Activated B cell treated with CpG ODN at 0.5 μM for 24 hours (primary cell): Measurements from ENCODE around the gene SND1. TPM values are rescaled to one million over a fixed set of nuclear protein-coding genes. Genes with fewer than 3 reads are reported as not detected.

Experiments
- ATAC-seq: fragments of 200-7000 bp; cut with Tn5 transposase; one replicate; pipeline ENCODE4 v1.10.0; 2021; ENCODE audit warnings: low read depth, mild to moderate bottlenecking, moderate library complexity
- CTCF ChIA-PET: fragments of 350-600 bp; sonication (Branson Sonifier 250); formaldehyde crosslinking; loops from one replicate; lab custom pipeline; 2021; ENCODE audit warnings: antibody characterized with exemption; lab: Charles Lee
- POLR2A ChIA-PET: fragments of 350-600 bp; sonication (Branson Sonifier 250); formaldehyde crosslinking; loops from one replicate; lab custom pipeline; 2021; ENCODE audit warnings: antibody characterized with exemption; lab: Charles Lee
- DNase-seq: peaks from one replicate; pipeline ENCODE4 v3.0.0; 2022
- H3K27ac Mint-ChIP-seq: one replicate; pipeline ENCODE4 v1.8.0; 2020; ENCODE audit warnings: mixed read lengths
- H3K27me3 Mint-ChIP-seq: one replicate; pipeline ENCODE4 v1.8.0; 2021; ENCODE audit warnings: mixed read lengths
- H3K36me3 Mint-ChIP-seq: one replicate; pipeline ENCODE4 v1.8.0; 2021; ENCODE audit warnings: low read depth, mixed read lengths
- H3K4me1 Mint-ChIP-seq: one replicate; pipeline ENCODE4 v1.8.0; 2021; ENCODE audit warnings: mixed read lengths
- H3K4me3 Mint-ChIP-seq: one replicate; pipeline ENCODE4 v1.8.0; 2020; ENCODE audit warnings: mild to moderate bottlenecking, mixed read lengths
- H3K9me3 Mint-ChIP-seq: one replicate; pipeline ENCODE4 v1.8.0; 2020; ENCODE audit warnings: mixed read lengths
- intact Hi-C: fragments of 100-400 bp; cut with micrococcal nuclease; formaldehyde crosslinking; loops from one replicate; pipeline ENCODE4 v1.15.1; 2024
- total RNA-seq: library from RNA; stranded (reverse); gene quantifications from 2 replicates; pipeline ENCODE4 v1.2.3, GENCODE V29; 2022
- TF ChIP-seq, protein P1 (sequence below): fragments of 200-600 bp; IDR thresholded peaks from one replicate; pipeline ENCODE4 v1.8.0; 2022; ENCODE audit warnings: antibody characterized with exemption, mild to moderate bottlenecking

SND1 gene
- total RNA-seq, 1 donor from 2014 or later = 215 TPM

DNA sequence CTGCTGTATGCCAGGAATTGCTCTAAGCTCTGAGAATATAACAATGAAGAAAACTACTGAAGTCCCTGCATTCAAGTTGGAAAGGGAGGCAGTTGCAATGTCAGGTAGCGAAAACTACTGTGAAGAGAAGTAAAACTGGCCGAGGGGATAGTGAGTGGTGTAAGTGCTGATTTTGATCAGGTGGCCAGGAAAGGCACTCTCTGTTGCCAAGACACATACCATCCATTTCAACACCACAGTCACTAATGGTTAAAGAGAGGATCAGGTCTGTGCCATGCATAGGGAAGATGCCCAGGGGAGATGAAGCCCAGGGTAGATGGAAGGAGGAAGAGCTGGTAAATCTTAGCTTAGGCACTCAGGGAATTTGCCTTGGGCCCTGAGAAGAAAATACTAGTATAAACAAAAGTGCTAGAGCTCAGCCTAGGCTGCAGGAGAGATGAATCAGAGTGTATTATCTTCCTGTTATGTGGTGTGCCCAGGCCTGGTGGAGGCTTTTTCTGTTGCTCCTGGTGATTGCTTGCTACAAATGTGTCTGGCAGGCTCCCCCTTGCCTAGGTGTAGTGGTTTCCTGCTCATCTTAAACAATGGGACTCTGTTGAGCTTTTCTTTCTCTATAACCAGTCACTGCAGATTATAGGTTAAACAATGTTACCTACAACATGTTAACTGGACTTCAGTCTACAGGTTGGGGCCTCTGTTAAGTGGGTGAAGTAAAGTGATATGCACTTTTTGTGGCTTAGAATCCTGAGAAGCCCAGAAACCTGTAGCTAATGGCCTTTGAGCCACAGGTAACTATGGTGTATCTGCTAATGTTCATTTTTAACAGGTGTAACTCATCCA is 253.7 kb downstream of the SND1 start:
- DNase-seq (no peak), ATAC-seq (no peak)
- Mint-ChIP-seq H3K4me1 (peaks cover 49% of the 10 kb centered on the region), H3K4me3 (no peak overlapping the region), H3K36me3 (peaks cover 27% of the 10 kb centered on the region), H3K27ac (no peak overlapping the region), H3K9me3 (no peaks in the 10 kb centered on the region), H3K27me3 (no peaks in the 10 kb centered on the region)
- ChIA-PET CTCF (no interaction called here), POLR2A (no interaction called here)
- TF ChIP-seq, protein P1, sequence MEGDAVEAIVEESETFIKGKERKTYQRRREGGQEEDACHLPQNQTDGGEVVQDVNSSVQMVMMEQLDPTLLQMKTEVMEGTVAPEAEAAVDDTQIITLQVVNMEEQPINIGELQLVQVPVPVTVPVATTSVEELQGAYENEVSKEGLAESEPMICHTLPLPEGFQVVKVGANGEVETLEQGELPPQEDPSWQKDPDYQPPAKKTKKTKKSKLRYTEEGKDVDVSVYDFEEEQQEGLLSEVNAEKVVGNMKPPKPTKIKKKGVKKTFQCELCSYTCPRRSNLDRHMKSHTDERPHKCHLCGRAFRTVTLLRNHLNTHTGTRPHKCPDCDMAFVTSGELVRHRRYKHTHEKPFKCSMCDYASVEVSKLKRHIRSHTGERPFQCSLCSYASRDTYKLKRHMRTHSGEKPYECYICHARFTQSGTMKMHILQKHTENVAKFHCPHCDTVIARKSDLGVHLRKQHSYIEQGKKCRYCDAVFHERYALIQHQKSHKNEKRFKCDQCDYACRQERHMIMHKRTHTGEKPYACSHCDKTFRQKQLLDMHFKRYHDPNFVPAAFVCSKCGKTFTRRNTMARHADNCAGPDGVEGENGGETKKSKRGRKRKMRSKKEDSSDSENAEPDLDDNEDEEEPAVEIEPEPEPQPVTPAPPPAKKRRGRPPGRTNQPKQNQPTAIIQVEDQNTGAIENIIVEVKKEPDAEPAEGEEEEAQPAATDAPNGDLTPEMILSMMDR = no peak
- intact Hi-C loops = no loop called here

DNA sequence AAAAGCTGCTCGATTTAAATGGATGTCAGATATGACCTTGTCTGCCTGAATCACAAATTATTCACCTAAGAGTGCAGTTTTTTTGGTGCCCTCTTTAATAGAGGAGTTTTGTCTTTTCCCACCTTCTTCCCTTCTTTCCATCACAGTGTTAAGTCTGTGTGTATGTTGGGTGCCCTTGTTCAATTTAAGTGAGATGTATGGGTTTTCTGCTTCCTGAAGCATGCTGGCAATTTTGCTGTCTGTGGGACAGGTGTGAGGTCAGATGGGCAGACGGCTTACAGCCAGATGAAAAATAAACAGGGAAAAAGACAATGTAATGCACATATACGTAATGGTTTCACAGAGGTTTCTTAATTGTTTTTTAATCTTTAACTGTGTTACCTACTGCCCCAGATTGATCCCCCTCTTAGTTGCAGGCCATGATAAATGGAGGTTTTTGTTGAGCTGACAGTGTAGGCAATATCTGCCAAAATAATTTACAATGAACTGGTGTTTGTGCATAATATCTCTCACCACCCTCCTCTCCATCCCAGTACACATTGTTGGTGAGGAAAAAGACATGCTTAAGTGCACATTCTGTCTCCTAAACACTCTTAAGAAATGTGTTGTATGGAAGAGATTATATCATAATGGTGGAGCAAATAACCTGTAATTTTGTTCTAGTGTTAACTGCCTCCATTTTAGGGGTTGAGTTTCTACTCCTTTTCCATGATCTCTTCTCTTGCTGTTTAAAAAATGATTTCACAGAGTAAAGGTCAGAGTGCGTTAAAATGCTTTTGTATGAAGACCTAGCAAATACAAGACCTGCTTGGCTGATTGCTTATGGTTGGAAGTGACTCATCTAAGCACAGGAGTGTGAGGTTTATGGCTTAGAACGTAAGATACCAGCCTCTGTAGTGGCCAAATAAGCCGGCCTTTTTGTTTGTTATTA is 255.4 kb downstream of the SND1 start:
- CTCF ChIA-PET = no interaction called here
- Mint-ChIP-seq H3K4me1 (peaks cover 47% of the 10 kb centered on the region), H3K9me3 (no peaks in the 10 kb centered on the region), H3K27me3 (no peaks in the 10 kb centered on the region), H3K36me3 (peaks cover 29% of the 10 kb centered on the region), H3K4me3 (no peak overlapping the region), H3K27ac (no peak overlapping the region)
- ATAC-seq (no peak), DNase-seq (no peak)
- TF ChIP-seq, protein P1 = no peak
- POLR2A ChIA-PET = no interaction called here
- intact Hi-C loops = no loop called here

DNA sequence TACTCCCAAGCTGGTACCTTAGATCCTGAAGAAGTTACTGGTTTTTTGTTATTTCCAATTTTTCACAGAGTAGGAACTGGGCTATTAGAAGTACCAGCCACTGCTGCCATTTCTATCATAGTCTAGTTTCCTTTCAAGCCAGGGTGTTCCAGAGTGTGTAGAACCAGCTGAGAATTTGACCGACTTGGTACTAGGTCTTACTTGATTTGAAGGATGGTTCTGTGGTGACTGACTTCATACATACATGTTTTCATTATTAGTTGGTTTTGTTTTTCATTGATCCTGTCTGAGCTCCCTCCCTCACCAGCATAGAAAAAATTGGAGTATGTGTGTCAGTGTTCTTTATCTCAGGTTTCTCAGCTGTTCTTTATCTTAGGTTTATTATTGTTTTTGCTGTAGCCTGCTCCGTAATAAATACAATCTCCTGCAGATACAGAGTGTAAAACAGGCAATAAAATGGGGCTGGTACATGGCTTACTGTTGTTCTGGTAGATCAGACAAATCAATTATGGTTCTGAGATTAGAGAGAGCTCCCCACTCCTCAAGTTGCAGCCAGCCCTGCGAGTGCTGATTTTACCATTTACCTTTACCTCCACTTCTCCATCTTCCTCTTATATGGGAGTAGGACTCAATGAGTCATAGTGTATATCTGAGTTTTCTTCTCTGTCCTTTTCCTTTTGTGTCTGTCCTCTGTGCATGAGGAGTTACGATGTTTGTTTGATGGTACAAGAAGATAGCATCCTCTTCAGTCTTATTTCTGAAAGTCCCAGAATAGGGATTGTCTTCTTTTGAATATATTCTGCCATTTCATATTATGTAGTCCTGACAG is 256.6 kb downstream of the SND1 start:
- DNase-seq (no peak), ATAC-seq (no peak)
- POLR2A ChIA-PET = interaction anchor here (0.6 kb wide), 1 partner anchor 12 kb away, joined by 5 read pairs; no protein-coding TSS in a partner anchor
- TF ChIP-seq, protein P1 = no peak
- peaks cover 29% of the 10 kb centered on the region for H3K36me3 Mint-ChIP-seq
- peaks cover 45% of the 10 kb centered on the region for H3K4me1 Mint-ChIP-seq
- no peaks in the 10 kb centered on the region for H3K9me3 Mint-ChIP-seq
- no peaks in the 10 kb centered on the region for H3K27me3 Mint-ChIP-seq
- CTCF ChIA-PET = no interaction called here
- no peak overlapping the region for H3K27ac Mint-ChIP-seq
- no peak overlapping the region for H3K4me3 Mint-ChIP-seq
- intact Hi-C loops = no loop called here

DNA sequence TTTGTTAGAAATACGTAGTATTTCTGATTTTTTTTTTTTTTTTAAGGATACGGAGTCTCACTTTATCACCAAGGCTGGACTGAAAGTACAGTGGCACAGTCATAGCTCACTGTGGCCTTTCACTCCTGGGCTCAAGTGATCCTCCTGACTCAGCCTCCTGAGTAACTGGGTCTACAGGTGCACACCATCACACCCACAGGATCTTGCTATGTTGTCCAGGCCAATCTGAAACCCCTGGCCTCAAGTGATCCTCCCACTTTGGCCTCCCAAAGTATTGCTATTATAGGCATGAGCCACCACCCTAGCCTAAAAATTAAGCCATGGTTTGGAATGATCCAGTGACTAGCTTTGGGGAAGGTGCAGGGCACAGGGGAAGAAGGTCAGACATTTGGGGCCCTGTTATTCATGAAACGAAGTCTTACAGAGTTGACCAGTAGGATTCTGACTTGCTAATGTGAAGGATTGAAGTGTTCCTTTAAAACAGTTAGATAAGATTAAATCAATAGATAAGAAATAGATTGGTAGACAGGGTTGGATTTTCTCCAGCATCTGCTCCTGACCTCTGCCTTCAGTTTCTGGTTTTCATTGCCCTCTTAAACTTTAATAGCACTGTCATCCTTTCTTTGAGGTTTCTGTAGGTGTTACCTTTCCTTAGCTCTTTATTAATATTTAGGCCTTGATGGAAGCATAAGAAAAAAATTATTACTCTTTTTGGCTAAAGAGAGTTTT is 257.6 kb downstream of the SND1 start:
- CTCF ChIA-PET = no interaction called here
- H3K36me3 Mint-ChIP-seq = peaks cover 27% of the 10 kb centered on the region
- ATAC-seq (no peak), DNase-seq (no peak)
- POLR2A ChIA-PET = no interaction called here
- intact Hi-C loops = no loop called here
- H3K4me3 Mint-ChIP-seq = no peak overlapping the region
- no peaks in the 10 kb centered on the region for H3K27me3 Mint-ChIP-seq
- no peaks in the 10 kb centered on the region for H3K9me3 Mint-ChIP-seq
- peaks cover 35% of the 10 kb centered on the region for H3K4me1 Mint-ChIP-seq
- no peak overlapping the region for H3K27ac Mint-ChIP-seq
- TF ChIP-seq, protein P1 = no peak
